GM21515 (cell line): ENCODE results near the gene PLEKHM3.
"Not testable (repeated sequence)": the region's sequence is repeated elsewhere in the genome, so short reads cannot be mapped to it uniquely, and the experiment has no call there.

Experiments used
- ATAC-seq: cut with Tn5 transposase; IDR thresholded peaks from one replicate; pipeline ENCODE4 v1.9.1; 2021; ENCODE audit not compliant: unreplicated experiment

Gene PLEKHM3

GRCh38 chr2:207951734-207952470 is 73.4 kb downstream of the PLEKHM3 start:
- ATAC-seq, result no peak

GRCh38 chr2:207950761-207951114 is 74.6 kb downstream of the PLEKHM3 start:
- no peak for ATAC-seq

GRCh38 chr2:207950063-207950760 is 75.1 kb downstream of the PLEKHM3 start:
- ATAC-seq, result no peak

GRCh38 chr2:207949245-207949644 is 76.1 kb downstream of the PLEKHM3 start:
- not testable (repeated sequence) for ATAC-seq

GRCh38 chr2:207944979-207945600 is 80.2 kb downstream of the PLEKHM3 start:
- ATAC-seq, result no peak

- no peak for ATAC-seq
Measured at GRCh38 chr2:207944334-207944733, 81.0 kb downstream of the PLEKHM3 start.

- ATAC-seq, result no peak
Measured at GRCh38 chr2:207939342-207940108, 85.8 kb downstream of the PLEKHM3 start.

- ATAC-seq, result no peak
Measured at GRCh38 chr2:207938886-207939285, 86.4 kb downstream of the PLEKHM3 start.

GRCh38 chr2:207938415-207938814 is 86.9 kb downstream of the PLEKHM3 start:
- ATAC-seq, result no peak

- no peak for ATAC-seq
Measured at GRCh38 chr2:207937823-207938222, 87.5 kb downstream of the PLEKHM3 start.

- ATAC-seq, result no peak
Measured at GRCh38 chr2:207937253-207937652, 88.1 kb downstream of the PLEKHM3 start.

GRCh38 chr2:207936380-207936779 is 88.9 kb downstream of the PLEKHM3 start:
- ATAC-seq, result no peak

- ATAC-seq, result no peak
Measured at GRCh38 chr2:207935991-207936370, 89.3 kb downstream of the PLEKHM3 start.

GRCh38 chr2:207935121-207935990 is 90.0 kb downstream of the PLEKHM3 start:
- no peak for ATAC-seq

- ATAC-seq, result no peak
Measured at GRCh38 chr2:207934720-207935119, 90.6 kb downstream of the PLEKHM3 start.

GRCh38 chr2:207933396-207934065 is 91.8 kb downstream of the PLEKHM3 start:
- no peak for ATAC-seq

GRCh38 chr2:207932106-207932505 is 93.2 kb downstream of the PLEKHM3 start:
- ATAC-seq, result no peak

- ATAC-seq, result no peak
Measured at GRCh38 chr2:207930747-207931146, 94.6 kb downstream of the PLEKHM3 start.

- no peak for ATAC-seq
Measured at GRCh38 chr2:207929923-207930322, 95.4 kb downstream of the PLEKHM3 start.

- no peak for ATAC-seq
Measured at GRCh38 chr2:207928079-207928478, 97.2 kb downstream of the PLEKHM3 start.
